AG04450 (cell line): Measurements from ENCODE around the gene CTU1. TPM values are rescaled to one million over a fixed set of nuclear protein-coding genes. Genes with fewer than 3 reads are reported as not detected.
A peak's percentile ranks its signal among the peaks of the same experiment; 100 is the strongest.

Experiments
- CTCF ChIA-PET: fragments of 300-600, 350-600 bp; formaldehyde crosslinking; extraction: SDS; loops from one replicate; lab custom pipeline; 2022; ENCODE audit warnings: antibody characterized with exemption, inconsistent platforms; lab: Charles Lee
- POLR2A ChIA-PET: fragments of 350-600 bp; formaldehyde crosslinking; extraction: SDS; loops from one replicate; lab custom pipeline; 2021; ENCODE audit warnings: antibody characterized with exemption, inconsistent platforms; lab: Yijun Ruan, JAX
- DNase-seq: peaks from one replicate; pipeline ENCODE4 v3.0.0-alpha.2; 2011; ENCODE audit warnings: low read depth, low spot score
- H3K27ac ChIP-seq: one replicate; pipeline ENCODE4 v1.5.1; 2012; ENCODE audit warnings: low read depth, low read length, control low read depth
- H3K27me3 ChIP-seq: one replicate; pipeline ENCODE4 v1.6.0; 2012; ENCODE audit warnings: low read length; ENCODE audit not compliant: control insufficient read depth, insufficient read depth
- H3K4me3 ChIP-seq: 2 replicates; pipeline ENCODE4 v1.5.1; 2011; ENCODE audit warnings: mild to moderate bottlenecking, low read depth, low read length, control low read depth
- H3K9me3 ChIP-seq: 2 replicates; pipeline ENCODE4 v1.5.1; 2012; ENCODE audit warnings: low read length; ENCODE audit not compliant: control insufficient read depth, insufficient read depth
- CTCF ChIP-seq: IDR thresholded peaks from 2 replicates; pipeline ENCODE4 v1.5.1; 2011; ENCODE audit warnings: low read depth, low read length, control low read depth, inconsistent platforms
- polyA plus RNA-seq: library from polyadenylated mRNA; depleted of rRNA; stranded (reverse); fragments of >200 nt; gene quantifications from 2 replicates; pipeline ENCODE4 v1.2.3, GENCODE V29; 2011

Gene CTU1
- polyA plus RNA-seq, 1 experiment = 1.7 TPM

- Histone ChIP-seq H3K27ac (no peak overlapping the region), H3K4me3 (peak overlapping the region; percentile 13; the same call in 1 of the 2 replicates)
- no peak for DNase-seq
These were observed 42.8 kb downstream of the CTU1 start for GRCh38 chr19:51065221-51065960.

GRCh38 chr19:51064534-51065220 lies 43.5 kb downstream of the CTU1 start, which contains the start of gene KLK13:
TSS of gene KLK13 (minus strand) at chr19:51065092. CDS start at chr19:51065067, 25 bp downstream.
- Histone ChIP-seq H3K27me3 (no peaks in the 10 kb centered on the region), H3K27ac (no peak within 1 kb of the TSS), H3K4me3 (peak within 1 kb of the TSS; percentile 13; the same call in 1 of the 2 replicates), H3K9me3 (peaks cover 5% of the 10 kb centered on the region; the same call in 1 of the 2 replicates)
- ChIA-PET POLR2A (no interaction called here), CTCF (no interaction called here)
- no peak for TF ChIP-seq CTCF
- DNase-seq = no peak

More at GRCh38 chr19:51065221-51065960, 42.8 kb downstream of the CTU1 start:
- no peak for TF ChIP-seq CTCF
- ChIA-PET POLR2A (no interaction called here), CTCF (no interaction called here)
- Histone ChIP-seq H3K9me3 (peaks cover 5% of the 10 kb centered on the region; the same call in 1 of the 2 replicates), H3K27me3 (no peaks in the 10 kb centered on the region)

- Histone ChIP-seq H3K4me3 (no peak overlapping the region), H3K9me3 (peaks cover 5% of the 10 kb centered on the region; the same call in 1 of the 2 replicates), H3K27me3 (no peaks in the 10 kb centered on the region), H3K27ac (no peak overlapping the region)
- no peak for TF ChIP-seq CTCF
- DNase-seq = no peak
- ChIA-PET POLR2A (no interaction called here), CTCF (no interaction called here)
These were observed 44.5 kb downstream of the CTU1 start for GRCh38 chr19:51063664-51064063.

- Histone ChIP-seq H3K27me3 (no peaks in the 10 kb centered on the region), H3K4me3 (no peak overlapping the region), H3K27ac (no peak overlapping the region), H3K9me3 (peaks cover 5% of the 10 kb centered on the region; the same call in 1 of the 2 replicates)
- ChIA-PET CTCF (no interaction called here), POLR2A (no interaction called here)
- no peak for TF ChIP-seq CTCF
- no peak for DNase-seq
These were observed 47.2 kb downstream of the CTU1 start for GRCh38 chr19:51060973-51061372.

GRCh38 chr19:51060336-51060735 lies 47.9 kb downstream of the CTU1 start:
- no peak for DNase-seq
- Histone ChIP-seq H3K27ac (no peak overlapping the region), H3K27me3 (no peaks in the 10 kb centered on the region), H3K4me3 (no peak overlapping the region), H3K9me3 (peaks cover 5% of the 10 kb centered on the region; the same call in 1 of the 2 replicates)
- CTCF ChIA-PET = no interaction called here
- TF ChIP-seq CTCF = no peak
- POLR2A ChIA-PET = no interaction called here
